ENCODE data around the gene VAV2. TPM values are rescaled to one million over a fixed set of nuclear protein-coding genes. Genes with fewer than 3 reads are reported as not detected.

Gene VAV2
- total RNA-seq, 3 donors from 2014 or later: 29.4 to 34.8 (median 34.5) TPM

- no peak for TF ChIP-seq CTCF (IDR thresholded peaks at IDR 0.05)
- H3K36me3 ChIP-seq (ENCODE audit: low read depth): no peaks in the 10 kb centered on the region
- H3K9me3 ChIP-seq: no peaks in the 10 kb centered on the region
- ATAC-seq: no peak
- H3K4me3 ChIP-seq: no peak overlapping the region
- intact Hi-C loops (cut with DNase I, micrococcal nuclease): no loop called here
- no peaks in the 10 kb centered on the region for H3K4me1 ChIP-seq (ENCODE audit: low read depth)
- DNase-seq: no peak
These were observed 278.8 kb downstream of the VAV2 start for GRCh38 chr9:133713150-133713959.

GRCh38 chr9:133712221-133713100 lies 279.7 kb downstream of the VAV2 start:
- TF ChIP-seq CTCF (IDR thresholded peaks at IDR 0.05): no peak
- intact Hi-C loops (cut with DNase I, micrococcal nuclease): no loop called here
- H3K9me3 ChIP-seq: no peaks in the 10 kb centered on the region
- ATAC-seq: no peak
- no peak overlapping the region for H3K4me3 ChIP-seq
- no peaks in the 10 kb centered on the region for H3K36me3 ChIP-seq (ENCODE audit: low read depth)
- DNase-seq: no peak
- H3K4me1 ChIP-seq (ENCODE audit: low read depth): no peaks in the 10 kb centered on the region

Other genes starting within 250 kb of the VAV2 start
- gene BRD3OS, start 33.2 kb upstream of the VAV2 start, total RNA-seq: 10 to 100 TPM in 1 of 3 donors, 1 to 10 TPM in 2; 3.6 to 17.6 (median 4.9) TPM
- 10 to 100 TPM; 19.4 to 56.0 (median 29.4) TPM for gene BRD3, start 75.7 kb upstream of the VAV2 start, total RNA-seq
- gene WDR5, start 143.8 kb upstream of the VAV2 start, total RNA-seq: 10 to 100 TPM; 19.9 to 27.1 (median 24.6) TPM
- gene RNU6ATAC, start 172.2 kb upstream of the VAV2 start, total RNA-seq: 100 to 1,000 TPM in 1 of 3 donors, 10 to 100 TPM in 2; 38.0 to 182 (median 66.9) TPM